SK-N-DZ (cell line): ENCODE data around the gene SIAH3. TPM values are rescaled to one million over a fixed set of nuclear protein-coding genes. Genes with fewer than 3 reads are reported as not detected.
"Not testable (repeated sequence)": the region's sequence is repeated elsewhere in the genome, so short reads cannot be mapped to it uniquely, and the experiment has no call there.

Experiments used
- DNase-seq: peaks from one replicate; pipeline ENCODE4 v3.0.0-alpha.2; 2015; ENCODE audit warnings: low spot score
- polyA plus RNA-seq, 2 experiments: library from polyadenylated mRNA; depleted of rRNA; stranded (reverse); fragments of >200 nt; gene quantifications; 2 replicates each; pipeline ENCODE4 v1.2.3, GENCODE V29; 2014

Gene SIAH3
- polyA plus RNA-seq (2014; cell fraction: cytosol; rRNA removed): 1.6 TPM in 2 replicates
- 0.85 and 2.0 TPM in 2 replicates for polyA plus RNA-seq (2014; cell fraction: nucleus; rRNA removed)

DNA sequence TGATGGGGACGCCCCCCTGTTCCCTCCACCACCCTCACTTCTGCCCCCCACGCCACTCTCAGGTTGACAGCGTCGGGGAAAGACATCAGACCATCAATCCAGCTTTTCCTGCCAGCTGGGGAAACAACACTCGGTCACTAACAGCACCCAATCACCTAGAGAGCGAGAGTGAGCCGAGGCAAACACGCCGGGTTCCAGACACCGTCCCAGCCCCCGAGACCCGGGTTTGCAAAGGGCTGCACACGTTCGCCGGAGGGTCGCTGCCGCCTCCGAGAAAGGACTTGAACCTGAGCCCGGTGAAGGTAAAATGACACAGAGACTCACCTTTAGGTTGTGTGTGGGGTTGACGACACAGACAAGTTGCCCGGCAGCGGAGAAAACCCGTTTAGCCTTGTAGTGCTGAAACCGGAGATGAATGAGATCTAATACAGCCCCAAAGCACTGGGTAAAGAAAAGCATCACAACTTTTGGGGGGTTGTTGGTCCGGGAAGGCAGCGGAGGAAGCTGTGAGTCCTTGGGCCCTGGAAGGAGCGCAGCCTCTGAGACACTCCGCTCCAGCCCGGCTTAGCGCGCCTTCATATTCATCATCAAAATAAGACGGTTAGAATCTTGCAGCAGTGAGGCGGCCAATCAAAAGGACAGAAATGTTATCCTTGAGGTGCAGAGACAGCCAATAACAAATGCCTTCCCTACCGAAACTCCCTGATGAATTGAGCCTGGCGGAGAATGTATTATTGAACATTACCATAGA is at the start of gene SIAH3:
SIAH3 (minus strand) TSS at position 583 of the 751 bp plus-strand sequence; CDS start at position 459, 124 bp downstream.
- DNase-seq: peak; percentile 69

DNA sequence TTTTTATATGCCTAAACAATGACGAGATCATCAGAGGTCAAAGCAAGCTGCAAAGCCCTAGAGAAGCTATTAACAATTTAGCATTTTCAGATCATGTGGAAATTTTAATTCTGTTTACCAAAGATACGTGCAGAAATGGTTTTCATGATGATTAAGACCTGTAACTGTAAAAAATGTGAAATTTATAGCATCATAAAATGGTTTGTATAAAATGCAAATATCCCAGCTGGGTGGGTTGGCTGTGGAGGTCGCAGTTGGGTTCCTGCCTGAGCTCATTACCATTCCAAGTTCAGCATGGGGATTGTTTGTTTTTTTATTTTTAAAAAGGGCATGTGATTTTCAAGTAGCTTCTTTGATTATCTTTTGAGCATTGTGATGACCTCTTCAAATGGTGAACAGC is 47.9 kb upstream of the SIAH3 start:
- DNase-seq: no peak

DNA sequence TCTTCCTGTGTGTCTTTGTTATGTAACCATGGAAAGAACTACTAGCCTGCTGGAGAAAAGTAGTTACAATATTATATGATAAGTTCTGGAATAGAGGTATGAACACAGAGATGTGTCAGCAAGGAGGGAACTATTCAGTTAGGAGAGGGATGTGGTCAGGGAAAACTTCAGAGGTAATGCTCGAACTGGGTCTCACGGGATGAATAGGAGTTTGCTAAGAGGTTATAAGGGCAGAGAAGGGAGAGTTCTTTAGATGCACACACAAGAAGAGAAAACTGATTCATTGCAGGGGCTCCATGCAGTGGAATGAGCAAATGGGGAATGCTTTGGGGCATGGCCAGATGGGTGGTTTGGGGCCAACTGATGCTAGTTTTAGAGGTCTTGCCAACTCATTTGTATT is 46.0 kb upstream of the SIAH3 start:
- DNase-seq: no peak

DNA sequence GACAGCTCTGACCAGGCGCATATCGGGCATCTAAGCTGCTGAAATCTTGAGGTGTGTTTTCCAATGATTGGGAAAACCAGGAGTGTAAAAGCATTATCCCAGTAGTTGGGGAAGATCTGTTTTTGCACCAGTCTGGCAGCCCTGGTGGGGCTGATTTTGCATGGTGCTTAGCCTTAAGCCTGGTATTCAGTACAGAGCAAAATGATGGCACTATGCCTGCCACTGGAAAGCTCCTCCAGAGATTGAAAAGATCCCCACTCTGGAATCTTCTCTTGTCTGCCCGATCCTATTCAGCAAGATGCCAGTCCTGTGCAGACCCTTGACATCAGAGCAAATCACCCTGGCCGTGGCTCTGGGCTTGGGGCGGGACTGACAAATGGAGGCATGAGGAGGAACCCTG is 44.7 kb upstream of the SIAH3 start:
- no peak for DNase-seq

GRCh38 chr13:45895881-45896280 is 44.3 kb upstream of the SIAH3 start:
- no peak for DNase-seq

GRCh38 chr13:45892513-45892912 is 41.0 kb upstream of the SIAH3 start:
- DNase-seq: no peak

DNA sequence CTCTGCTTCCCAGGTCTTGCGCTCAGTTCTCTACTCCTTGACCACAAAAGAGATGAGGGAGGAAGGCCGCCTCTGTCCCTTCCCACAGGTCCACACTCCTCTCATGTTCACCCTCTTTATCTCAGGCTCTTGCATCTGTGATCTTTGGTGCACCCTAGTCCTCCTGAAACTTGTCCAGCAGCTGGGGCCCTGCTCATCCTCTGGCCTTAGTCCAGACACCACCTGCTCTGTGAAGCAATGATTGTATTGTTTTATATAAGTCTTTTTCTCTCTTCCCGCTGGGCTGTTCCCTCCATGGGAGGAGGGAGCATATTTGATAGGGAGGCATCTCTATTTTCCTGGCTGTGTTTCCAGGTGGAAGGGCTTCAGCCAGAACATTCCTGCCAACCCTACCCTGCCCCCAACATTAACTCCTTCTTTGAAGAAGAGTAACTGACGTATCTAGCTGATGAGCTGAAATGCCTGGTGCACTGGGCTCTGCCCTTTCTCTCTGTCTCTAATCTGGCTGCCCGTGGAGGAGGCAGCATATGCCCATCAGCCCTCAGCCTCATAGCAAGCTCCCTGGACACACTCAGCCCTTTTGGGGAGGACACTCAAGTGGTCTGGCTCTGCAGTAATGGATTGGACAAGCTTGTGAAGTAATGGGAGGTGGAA is 38.2 kb upstream of the SIAH3 start:
- no peak for DNase-seq

GRCh38 chr13:45886466-45886865 is 34.9 kb upstream of the SIAH3 start:
- DNase-seq: no peak

- no peak for DNase-seq
Measured at GRCh38 chr13:45885194-45885593, 33.6 kb upstream of the SIAH3 start.

- DNase-seq: no peak
Measured at GRCh38 chr13:45882626-45883025, 31.1 kb upstream of the SIAH3 start.

DNA sequence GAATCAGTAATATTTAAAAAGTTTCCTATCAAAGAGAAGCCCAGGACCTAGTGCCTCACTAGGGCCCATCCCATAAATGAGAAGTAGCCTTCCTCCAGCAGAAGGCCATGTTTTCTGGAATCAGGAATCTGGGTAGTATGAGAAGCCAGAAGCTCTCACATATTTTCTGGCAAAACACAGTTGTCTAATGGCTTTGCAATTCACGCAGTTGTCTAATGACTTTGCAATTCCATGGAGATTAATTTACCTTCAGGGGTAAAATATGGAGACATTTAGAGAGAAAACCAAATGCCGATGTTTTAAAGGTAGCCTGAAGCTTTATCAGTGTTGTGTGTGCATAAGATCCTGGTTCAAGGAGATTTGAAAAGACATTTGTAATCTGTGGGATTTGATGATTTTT is 29.8 kb upstream of the SIAH3 start:
- no peak for DNase-seq

- DNase-seq: no peak
Measured at GRCh38 chr13:45880242-45880641, 28.7 kb upstream of the SIAH3 start.

DNA sequence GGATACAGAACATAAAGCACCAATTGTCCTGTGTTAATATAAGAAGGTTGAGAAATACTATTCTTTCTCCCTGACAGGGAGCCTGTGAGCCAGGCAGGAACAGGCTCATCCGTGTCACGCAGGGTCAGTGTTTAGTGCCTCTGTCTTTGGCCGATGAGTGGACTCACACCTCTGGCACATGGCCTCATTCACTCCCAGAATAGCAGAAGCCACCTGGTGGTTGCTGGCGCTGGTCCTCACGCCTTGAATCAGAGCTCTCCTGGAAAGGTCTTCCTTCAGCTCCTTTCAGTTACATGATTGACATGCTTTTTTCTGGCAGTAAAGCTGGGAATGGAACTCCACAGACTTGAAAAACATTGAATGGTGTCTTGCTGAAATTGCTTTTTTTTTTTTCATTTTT is 28.1 kb upstream of the SIAH3 start:
- peak; percentile 57 for DNase-seq

- no peak for DNase-seq
Measured at GRCh38 chr13:45878966-45879365, 27.4 kb upstream of the SIAH3 start.

- DNase-seq: no peak
Measured at GRCh38 chr13:45876781-45877180, 25.2 kb upstream of the SIAH3 start.

DNA sequence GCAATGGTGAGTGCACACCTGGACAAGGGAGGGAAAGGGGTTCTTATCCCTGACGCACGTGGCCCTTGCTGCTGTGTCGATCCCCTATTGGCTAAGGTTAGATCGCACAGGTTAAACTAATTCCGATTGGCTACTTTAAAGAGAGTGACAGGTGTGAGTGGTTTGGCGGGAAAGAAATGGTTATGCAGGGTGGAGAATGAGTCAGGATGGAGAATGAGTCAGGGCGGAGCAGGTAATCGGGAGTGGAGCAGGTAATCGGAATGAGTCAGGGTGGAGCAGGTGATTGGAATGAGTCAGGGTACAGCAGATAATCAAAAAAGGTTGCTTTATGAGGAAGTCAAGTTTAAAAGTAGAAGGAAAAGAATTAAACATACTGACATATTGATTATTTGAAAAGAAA is 24.4 kb upstream of the SIAH3 start:
- DNase-seq: no peak

GRCh38 chr13:45873491-45874325 is 22.2 kb upstream of the SIAH3 start:
- DNase-seq: no peak

GRCh38 chr13:45872566-45872965 is 21.0 kb upstream of the SIAH3 start:
- DNase-seq: peak; percentile 64

- not testable (repeated sequence) for DNase-seq
Measured at GRCh38 chr13:45871201-45871600, 19.6 kb upstream of the SIAH3 start.

DNA sequence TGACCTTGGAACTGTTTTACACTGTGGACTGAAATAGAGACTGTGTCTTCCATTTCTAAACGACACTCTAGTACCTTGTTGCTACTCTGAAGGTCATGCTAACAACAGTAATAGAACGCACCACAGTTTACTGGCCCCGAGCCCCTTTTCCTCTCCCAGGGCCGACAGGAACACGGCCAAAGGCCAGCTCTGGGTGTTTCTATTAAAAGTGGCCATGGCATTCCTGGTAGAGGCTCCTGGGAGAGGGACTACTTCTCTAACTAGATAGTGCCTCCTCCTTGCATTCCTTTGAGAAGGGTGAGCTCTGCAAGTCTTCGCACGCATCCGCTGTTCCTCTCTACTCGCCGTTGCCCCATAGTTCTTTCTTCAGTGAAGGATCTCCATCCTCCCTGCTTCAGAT is 18.7 kb upstream of the SIAH3 start:
- no peak for DNase-seq

DNA sequence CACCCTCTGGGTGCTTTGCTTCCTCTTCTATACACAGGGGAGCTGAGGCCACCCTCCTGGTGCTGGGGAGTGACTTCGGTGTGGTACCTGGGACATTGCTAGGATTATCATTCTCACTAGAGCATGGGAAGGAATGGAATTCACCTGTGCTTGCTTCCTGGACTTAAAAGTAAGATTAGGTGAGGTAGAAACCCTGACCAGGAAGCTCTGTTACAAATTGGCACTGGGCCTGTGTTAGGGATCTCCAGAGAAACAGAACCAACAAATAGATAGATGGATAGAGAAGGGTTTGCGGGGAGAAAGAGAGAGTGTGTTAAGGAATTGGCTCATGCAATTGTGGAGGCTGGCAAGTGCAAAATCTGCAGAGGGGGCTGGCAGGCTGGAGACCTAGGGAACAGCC is 13.9 kb upstream of the SIAH3 start:
- no peak for DNase-seq
